BJ (cell line): ENCODE results near the gene STARD9. TPM values are rescaled to one million over a fixed set of nuclear protein-coding genes. Genes with fewer than 3 reads are reported as not detected.
"Not testable (repeated sequence)": the region's sequence is repeated elsewhere in the genome, so short reads cannot be mapped to it uniquely, and the experiment has no call there.

ENCODE experiments used
- CTCF ChIA-PET: fragments of 350-600 bp; formaldehyde crosslinking; extraction: SDS; loops from one replicate; lab custom pipeline; 2021; ENCODE audit warnings: antibody characterized with exemption, inconsistent platforms; lab: Yijun Ruan, JAX
- POLR2A ChIA-PET: fragments of 300-600 bp; sonication (Branson Sonifier 250); formaldehyde crosslinking; extraction: SDS; loops from one replicate; lab custom pipeline; 2021; ENCODE audit warnings: antibody characterized with exemption; lab: Charles Lee
- DNase-seq: peaks from one replicate; pipeline ENCODE4 v3.0.0-alpha.2; 2011; ENCODE audit warnings: low read depth
- H3K27me3 ChIP-seq: 2 replicates; pipeline ENCODE4 v1.6.0; 2011; ENCODE audit warnings: low read length; ENCODE audit not compliant: control insufficient read depth, insufficient read depth
- H3K36me3 ChIP-seq: 2 replicates; pipeline ENCODE4 v1.5.1; 2011; ENCODE audit warnings: low read length; ENCODE audit not compliant: control insufficient read depth, insufficient read depth
- H3K4me3 ChIP-seq: 2 replicates; pipeline ENCODE4 v1.5.1; 2011; ENCODE audit warnings: low read depth, mild to moderate bottlenecking, control low read depth, low read length
- polyA plus RNA-seq: library from polyadenylated mRNA; depleted of rRNA; stranded (reverse); fragments of >200 nt; gene quantifications from 2 replicates; pipeline ENCODE4 v1.2.3, GENCODE V29; 2011; rRNA removed
- TF ChIP-seq, protein P1 (sequence below): IDR thresholded peaks from 2 replicates; pipeline ENCODE4 v1.5.1; 2011; ENCODE audit warnings: low read depth, mild to moderate bottlenecking, control low read depth, inconsistent platforms, low read length, moderate library complexity; ENCODE audit not compliant: insufficient read depth

The STARD9 gene
- polyA plus RNA-seq, 1 experiment, result 2.3 TPM

DNA sequence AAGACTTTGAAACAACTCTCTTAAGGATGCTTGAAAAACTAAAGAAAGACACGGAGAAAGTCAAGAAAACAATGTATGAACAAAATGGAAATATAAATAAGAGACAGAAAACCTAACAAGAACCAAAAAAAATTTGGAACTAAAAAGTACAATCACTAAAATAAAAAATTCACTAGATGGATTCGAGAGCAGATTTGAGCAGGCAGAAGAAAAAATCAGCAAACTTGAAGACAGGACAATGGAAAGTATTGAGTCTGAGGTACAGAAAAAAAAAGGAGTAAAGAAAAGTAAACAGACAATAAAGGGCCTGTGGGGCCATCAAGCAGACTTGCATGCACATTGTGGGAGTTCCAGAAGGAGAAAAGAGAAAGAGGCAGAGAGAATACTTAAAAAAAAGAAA is 174.9 kb downstream of the STARD9 start:
- TF ChIP-seq, protein P1, sequence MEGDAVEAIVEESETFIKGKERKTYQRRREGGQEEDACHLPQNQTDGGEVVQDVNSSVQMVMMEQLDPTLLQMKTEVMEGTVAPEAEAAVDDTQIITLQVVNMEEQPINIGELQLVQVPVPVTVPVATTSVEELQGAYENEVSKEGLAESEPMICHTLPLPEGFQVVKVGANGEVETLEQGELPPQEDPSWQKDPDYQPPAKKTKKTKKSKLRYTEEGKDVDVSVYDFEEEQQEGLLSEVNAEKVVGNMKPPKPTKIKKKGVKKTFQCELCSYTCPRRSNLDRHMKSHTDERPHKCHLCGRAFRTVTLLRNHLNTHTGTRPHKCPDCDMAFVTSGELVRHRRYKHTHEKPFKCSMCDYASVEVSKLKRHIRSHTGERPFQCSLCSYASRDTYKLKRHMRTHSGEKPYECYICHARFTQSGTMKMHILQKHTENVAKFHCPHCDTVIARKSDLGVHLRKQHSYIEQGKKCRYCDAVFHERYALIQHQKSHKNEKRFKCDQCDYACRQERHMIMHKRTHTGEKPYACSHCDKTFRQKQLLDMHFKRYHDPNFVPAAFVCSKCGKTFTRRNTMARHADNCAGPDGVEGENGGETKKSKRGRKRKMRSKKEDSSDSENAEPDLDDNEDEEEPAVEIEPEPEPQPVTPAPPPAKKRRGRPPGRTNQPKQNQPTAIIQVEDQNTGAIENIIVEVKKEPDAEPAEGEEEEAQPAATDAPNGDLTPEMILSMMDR, result no peak
- no peak overlapping the region for H3K4me3 ChIP-seq
- POLR2A ChIA-PET, result no interaction called here
- no peak for DNase-seq
- CTCF ChIA-PET, result no interaction called here
- H3K27me3 ChIP-seq, result no peaks in the 10 kb centered on the region
- peaks cover 3% of the 10 kb centered on the region for H3K36me3 ChIP-seq

DNA sequence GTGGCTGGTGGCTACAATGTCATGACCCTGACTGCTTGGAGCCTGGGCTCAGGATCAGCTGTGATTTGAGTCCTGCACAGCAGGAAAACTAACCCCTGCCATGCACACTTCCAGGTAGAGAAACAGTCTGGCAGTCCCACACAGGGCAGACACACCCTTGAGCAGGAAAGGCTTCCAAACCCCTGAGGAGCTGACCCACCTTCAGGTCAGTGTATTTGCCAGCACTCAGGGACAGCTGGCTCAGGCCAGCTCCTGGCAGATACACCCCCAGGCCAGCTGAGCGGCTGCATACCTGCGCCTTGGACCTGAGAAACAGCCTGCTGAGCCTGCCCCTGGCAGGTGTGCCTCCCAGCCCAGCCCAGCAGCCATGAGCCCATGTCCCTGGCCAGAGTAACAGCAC is 183.7 kb downstream of the STARD9 start:
- H3K36me3 ChIP-seq, result no peaks in the 10 kb centered on the region
- ChIA-PET POLR2A (no interaction called here), CTCF (no interaction called here)
- DNase-seq, result no peak
- TF ChIP-seq, protein P1, result no peak
- H3K4me3 ChIP-seq, result no peak overlapping the region
- H3K27me3 ChIP-seq, result no peaks in the 10 kb centered on the region

DNA sequence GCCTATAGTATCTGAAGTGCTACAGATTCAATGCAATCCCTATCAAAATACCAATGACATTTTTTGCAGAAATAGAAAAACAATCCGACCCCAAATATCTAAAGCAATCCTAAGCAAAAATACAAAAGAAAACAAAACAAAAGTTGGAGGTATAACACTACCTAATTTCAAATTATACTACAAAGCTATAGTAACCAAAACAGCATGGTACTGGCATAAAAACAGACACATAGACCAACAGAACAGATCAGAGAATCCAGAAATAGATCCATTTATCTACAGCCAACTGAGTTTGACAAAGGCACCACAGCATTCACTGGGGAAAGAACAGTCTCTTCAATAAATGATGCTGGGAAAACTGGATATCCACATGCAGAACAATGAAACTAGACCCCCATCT is 185.4 kb downstream of the STARD9 start:
- CTCF ChIA-PET, result no interaction called here

DNA sequence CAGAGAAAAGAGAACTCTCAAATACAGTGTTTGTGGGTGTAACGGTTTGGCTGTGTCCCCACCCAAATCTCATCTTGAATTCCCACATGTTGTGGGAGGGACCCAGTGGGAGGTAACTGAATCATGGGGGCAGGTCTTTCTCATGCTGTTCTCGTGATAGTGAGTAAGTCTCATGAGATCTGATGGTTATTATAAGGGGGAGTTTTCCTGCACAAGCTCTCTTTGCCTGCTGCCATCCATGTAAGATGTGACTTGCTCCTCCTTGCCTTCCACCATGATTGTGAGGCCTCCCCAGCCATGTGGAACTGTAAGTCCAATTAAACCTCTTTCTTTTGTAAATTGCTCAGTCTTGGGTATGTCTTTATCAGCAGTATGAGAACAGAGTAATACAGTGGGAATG is 186.4 kb downstream of the STARD9 start:
- H3K27me3 ChIP-seq, DNase-seq, H3K36me3 ChIP-seq, CTCF ChIA-PET, H3K4me3 ChIP-seq, POLR2A ChIA-PET: not testable (repeated sequence)

More for the DNA sequence above, 185.4 kb downstream of the STARD9 start:
- TF ChIP-seq, protein P1, result no peak
- H3K4me3 ChIP-seq, result no peak overlapping the region
- no peaks in the 10 kb centered on the region for H3K27me3 ChIP-seq
- POLR2A ChIA-PET, result no interaction called here
- no peak for DNase-seq
- H3K36me3 ChIP-seq, result no peaks in the 10 kb centered on the region

DNA sequence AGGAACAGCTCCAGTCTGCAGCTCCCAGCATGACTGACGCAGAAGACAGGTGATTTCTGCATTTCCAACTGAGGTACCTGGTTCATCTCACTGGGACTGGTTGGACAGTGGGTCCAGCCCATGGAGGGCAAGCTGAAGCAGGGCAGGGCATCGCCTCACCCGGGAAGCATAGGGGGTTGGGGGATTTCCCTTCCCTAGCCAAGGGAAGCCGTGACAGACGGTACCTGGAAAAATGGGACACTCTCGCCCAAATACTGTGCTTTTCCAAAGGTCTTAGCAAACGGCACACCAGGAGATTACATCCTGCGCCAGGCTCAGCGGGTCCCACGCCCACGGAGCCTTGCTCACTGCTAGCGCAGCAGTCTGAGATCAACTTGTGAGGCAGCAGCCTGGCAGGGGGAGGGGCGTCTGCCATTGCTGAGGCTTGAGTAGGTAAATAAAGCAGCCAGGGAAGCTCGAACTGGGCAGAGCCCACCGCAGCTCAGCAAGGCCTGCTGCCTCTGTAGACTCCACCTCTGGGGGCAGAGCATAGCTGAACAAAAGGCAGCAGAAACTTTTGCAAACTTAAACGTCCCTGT is 188.8 kb downstream of the STARD9 start:
- H3K4me3 ChIP-seq, POLR2A ChIA-PET, H3K36me3 ChIP-seq, H3K27me3 ChIP-seq, DNase-seq, CTCF ChIA-PET: not testable (repeated sequence)

DNA sequence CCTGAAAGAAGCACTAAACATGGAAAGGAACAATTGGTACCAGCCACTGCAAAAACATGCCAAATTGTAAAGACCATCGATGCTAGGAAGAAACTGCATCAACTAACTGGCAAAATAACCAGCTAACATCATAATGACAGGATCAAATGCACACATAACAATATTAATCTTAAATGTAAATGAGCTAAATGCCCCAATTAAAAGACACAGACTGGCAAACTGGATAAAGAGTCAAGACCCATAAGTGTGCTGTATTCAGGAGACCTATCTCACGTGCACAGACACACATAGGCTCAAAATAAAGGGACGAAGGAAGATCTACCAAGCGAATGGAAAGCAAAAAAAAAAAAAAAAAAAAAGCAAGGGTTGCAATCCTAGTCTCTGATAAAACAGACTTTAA is 190.7 kb downstream of the STARD9 start:
- H3K27me3 ChIP-seq, H3K36me3 ChIP-seq, POLR2A ChIA-PET, H3K4me3 ChIP-seq, DNase-seq, CTCF ChIA-PET: not testable (repeated sequence)

Other genes with a start within 250 kb of the STARD9 start
- gene CAPN3, start 216.1 kb upstream of the STARD9 start, polyA plus RNA-seq, result 5.3 and 6.6 TPM in 2 replicates
- 15.4 and 24.1 TPM in 2 replicates for gene ZNF106, start 84.5 kb upstream of the STARD9 start, polyA plus RNA-seq
- gene SNAP23, start 80.0 kb upstream of the STARD9 start, polyA plus RNA-seq, result 28.5 and 40.7 TPM in 2 replicates
- gene LRRC57, start 26.8 kb upstream of the STARD9 start, polyA plus RNA-seq, result 11.5 and 19.3 TPM in 2 replicates
- 14.1 and 21.1 TPM in 2 replicates for gene HAUS2, start 26.8 kb upstream of the STARD9 start, polyA plus RNA-seq
- 4.3 TPM in 2 replicates for gene CDAN1, start 161.5 kb downstream of the STARD9 start, polyA plus RNA-seq